ENCODE results near the gene CAV2.

CAV2 gene

DNA sequence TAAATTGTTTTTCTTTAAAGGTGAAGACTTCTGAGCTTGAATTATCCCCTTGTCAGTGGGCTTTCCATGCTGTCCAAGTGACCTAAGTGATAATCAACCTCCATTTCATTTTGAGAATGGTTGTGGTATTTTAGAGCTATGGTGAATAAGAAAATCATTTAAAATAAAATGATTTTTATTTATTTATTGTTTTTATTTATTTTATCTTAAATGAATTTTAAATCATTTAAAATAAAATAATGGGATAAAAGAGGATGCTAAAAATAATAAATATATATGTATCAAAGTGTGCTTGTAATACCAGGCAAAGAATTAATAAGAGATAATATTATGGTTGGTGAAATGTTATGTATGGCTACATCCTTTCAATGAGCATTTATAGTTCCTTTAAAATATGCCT lies 49.8 kb downstream of the CAV2 start:
- DNase-seq (ENCODE audit: low read depth): no peak
- TF ChIP-seq, protein P1, sequence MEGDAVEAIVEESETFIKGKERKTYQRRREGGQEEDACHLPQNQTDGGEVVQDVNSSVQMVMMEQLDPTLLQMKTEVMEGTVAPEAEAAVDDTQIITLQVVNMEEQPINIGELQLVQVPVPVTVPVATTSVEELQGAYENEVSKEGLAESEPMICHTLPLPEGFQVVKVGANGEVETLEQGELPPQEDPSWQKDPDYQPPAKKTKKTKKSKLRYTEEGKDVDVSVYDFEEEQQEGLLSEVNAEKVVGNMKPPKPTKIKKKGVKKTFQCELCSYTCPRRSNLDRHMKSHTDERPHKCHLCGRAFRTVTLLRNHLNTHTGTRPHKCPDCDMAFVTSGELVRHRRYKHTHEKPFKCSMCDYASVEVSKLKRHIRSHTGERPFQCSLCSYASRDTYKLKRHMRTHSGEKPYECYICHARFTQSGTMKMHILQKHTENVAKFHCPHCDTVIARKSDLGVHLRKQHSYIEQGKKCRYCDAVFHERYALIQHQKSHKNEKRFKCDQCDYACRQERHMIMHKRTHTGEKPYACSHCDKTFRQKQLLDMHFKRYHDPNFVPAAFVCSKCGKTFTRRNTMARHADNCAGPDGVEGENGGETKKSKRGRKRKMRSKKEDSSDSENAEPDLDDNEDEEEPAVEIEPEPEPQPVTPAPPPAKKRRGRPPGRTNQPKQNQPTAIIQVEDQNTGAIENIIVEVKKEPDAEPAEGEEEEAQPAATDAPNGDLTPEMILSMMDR (conservative IDR thresholded peaks at IDR 0.05; ENCODE audit: low read depth, low read length): no peak
- no peak overlapping the region for H3K4me3 ChIP-seq (ENCODE audit: low read depth, low read length)

DNA sequence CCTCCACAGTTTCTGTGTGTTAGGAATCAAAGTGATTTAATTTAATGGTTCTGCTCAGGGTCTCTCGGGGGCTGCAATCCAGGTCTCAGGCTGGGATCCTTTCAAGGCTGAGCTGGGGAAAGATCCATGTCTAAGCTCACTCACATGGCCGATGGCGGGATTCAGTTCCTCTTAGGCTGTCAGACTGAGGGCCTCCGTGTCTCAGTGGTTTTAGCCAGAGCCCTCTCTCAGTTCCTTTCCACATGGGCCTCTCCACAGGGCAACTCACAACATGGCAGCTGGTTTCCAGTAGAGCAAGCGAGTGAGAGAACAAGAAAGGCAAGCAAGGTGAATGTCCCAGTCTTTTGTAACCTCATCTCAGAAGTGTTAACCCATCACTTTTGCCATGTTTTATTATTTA lies 52.2 kb downstream of the CAV2 start:
- H3K4me3 ChIP-seq (ENCODE audit: low read depth, low read length): no peak overlapping the region
- TF ChIP-seq, protein P1 (conservative IDR thresholded peaks at IDR 0.05; ENCODE audit: low read depth, low read length): no peak
- no peak for DNase-seq (ENCODE audit: low read depth)

DNA sequence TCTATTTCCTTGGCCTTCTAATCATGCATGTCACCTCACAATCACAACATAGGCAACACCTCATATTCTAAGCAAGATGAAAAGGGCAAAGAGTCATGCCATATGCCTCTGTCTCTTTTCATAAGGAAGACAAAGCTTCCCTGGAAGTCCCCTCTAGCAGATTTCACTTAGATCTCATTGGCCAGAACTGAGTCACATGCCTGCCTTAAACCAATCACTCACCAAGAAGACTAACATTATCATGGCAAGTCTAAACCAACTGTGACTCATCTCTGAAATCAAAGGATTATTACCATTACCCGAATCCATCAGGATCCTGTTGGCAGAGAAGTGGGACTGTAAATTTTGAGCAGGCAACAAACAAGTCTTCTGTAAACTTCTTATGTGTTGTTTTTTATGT lies 53.1 kb downstream of the CAV2 start:
- TF ChIP-seq, protein P1 (conservative IDR thresholded peaks at IDR 0.05; ENCODE audit: low read depth, low read length): no peak
- no peak overlapping the region for H3K4me3 ChIP-seq (ENCODE audit: low read depth, low read length)
- DNase-seq (ENCODE audit: low read depth): peak; percentile 31

DNA sequence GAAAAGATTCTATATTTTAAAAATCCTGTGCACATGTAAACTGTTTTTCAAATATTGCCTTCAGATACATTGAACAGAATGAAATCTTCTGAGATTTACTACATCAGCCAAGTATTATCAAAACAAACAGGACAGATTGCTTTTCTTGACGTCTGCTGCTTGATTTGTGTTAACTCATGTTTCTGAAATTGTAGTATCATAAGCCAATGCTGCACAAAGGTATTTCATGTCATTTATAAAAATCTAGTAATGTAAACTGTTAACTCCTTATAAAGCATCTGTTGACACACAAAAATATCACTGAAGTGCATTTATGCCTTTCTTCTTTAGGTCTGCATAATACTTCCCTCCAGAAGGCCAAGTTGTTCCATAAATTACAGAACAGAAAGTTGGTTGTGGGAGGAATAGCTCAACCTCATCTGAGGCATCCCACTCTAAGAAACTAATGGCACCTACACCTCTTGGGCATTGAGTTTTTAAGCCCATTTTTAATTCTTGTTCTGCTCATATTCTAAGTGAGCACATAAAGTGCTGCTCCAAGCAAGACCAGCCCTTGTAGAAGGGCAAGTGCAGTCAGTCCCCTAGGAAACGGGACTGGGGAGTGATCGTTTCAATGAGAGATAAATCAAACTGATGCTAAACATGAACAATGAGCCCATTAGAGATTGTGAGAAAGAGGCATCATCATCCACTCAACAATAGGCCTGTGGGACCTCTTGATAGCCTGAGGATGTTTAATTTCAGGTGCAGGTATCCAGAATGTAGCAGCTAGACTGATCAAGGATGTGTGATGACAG lies 53.8 kb downstream of the CAV2 start:
- no peak overlapping the region for H3K4me3 ChIP-seq (ENCODE audit: low read depth, low read length)
- TF ChIP-seq, protein P1 (conservative IDR thresholded peaks at IDR 0.05; ENCODE audit: low read depth, low read length): no peak
- no peak for DNase-seq (ENCODE audit: low read depth)

DNA sequence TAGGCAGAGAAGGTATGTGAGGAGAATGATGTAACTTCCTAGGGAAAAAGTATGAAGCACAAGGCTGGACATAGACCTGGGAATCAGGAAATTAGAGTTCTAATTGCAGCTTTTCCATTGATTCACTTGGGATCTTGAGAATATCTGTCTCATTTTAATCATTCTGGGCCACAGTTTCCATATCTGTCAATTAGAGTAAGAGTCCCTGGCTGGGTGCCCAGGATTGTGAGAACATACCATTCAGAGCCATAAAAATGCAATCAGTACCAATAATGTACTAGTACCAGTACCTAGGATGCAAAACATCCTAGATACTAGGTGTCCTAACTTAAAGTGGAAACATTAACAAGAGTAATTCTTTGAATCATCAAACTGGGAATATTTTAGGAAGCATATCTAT lies 54.9 kb downstream of the CAV2 start:
- peak; percentile 73 for DNase-seq (ENCODE audit: low read depth)
- no peak overlapping the region for H3K4me3 ChIP-seq (ENCODE audit: low read depth, low read length)
- TF ChIP-seq, protein P1 (conservative IDR thresholded peaks at IDR 0.05; ENCODE audit: low read depth, low read length): no peak

DNA sequence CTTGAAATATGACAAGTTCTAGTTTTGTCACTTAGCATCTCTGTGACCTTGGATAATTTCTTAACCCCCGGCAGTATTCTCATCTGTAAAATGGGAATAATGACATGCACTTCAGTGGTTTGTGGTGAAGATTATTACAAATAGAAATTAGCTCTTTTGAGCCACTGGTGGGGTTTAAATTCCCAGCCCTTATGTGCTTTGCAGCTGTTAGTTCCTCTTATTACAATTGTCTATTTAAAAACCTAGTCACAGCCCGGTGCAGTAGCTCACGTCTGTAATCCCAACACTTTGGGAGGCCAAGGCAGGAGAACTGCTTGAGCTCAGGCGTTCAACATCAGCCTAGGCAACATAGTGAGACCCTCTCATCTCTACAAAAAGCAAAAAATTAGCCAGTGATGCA lies 55.4 kb downstream of the CAV2 start:
- H3K4me3 ChIP-seq (ENCODE audit: low read depth, low read length): no peak overlapping the region
- DNase-seq (ENCODE audit: low read depth): no peak
- TF ChIP-seq, protein P1 (conservative IDR thresholded peaks at IDR 0.05; ENCODE audit: low read depth, low read length): no peak

DNA sequence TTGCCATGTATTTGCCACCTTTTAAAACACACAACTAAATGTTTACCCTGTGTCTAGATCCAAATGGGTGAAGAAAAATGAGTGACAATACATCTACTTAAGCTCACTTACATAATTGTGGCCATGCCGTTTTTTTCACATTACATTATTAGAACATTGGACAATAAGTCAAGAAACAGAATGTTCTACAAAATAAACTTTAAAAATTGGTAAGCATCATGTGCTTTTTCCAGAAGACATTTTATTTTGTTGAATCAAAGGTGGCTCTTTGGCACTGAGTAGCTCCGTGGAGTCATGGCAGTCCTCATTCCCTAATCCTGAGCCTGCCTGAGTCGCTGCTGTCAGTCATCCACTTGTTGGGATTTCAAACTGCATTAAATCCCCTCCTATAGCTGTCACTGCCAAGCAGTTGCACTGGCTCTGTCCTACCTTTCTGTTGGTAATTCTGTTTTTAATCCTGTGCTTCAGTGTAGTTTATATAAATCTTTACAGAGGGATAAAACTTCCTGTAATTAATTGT lies 57.6 kb downstream of the CAV2 start:
- TF ChIP-seq, protein P1 (conservative IDR thresholded peaks at IDR 0.05; ENCODE audit: low read depth, low read length): no peak
- DNase-seq (ENCODE audit: low read depth): no peak
- H3K4me3 ChIP-seq (ENCODE audit: low read depth, low read length): no peak overlapping the region

Measured in choroid plexus epithelial cell (primary cell).